ENCODE measurements around the gene AATF. TPM values are rescaled to one million over a fixed set of nuclear protein-coding genes. Genes with fewer than 3 reads are reported as not detected.

AATF gene
- total and polyA plus RNA-seq, 2 experiments from 2014 or later = 31.2 to 35.7 TPM

- 69% methylated on average over 3 of the region's 3 CpGs for WGBS (ENCODE audit: low lambda C conversion rate, missing lambda C conversion rate)
- H3K4me1 ChIP-seq (ENCODE audit: insufficient read depth) = peaks cover 14% of the 10 kb centered on the region
- no peaks in the 10 kb centered on the region for H3K79me2 ChIP-seq
- no peak overlapping the region for H2AFZ ChIP-seq
- peak overlapping the region; percentile 13 for H3K4me2 ChIP-seq
- DNase-seq (ENCODE audit: low spot score) = peak; percentile 48
- H3K9me2 ChIP-seq (replicated peaks; ENCODE audit: insufficient read depth) = no peaks in the 10 kb centered on the region
- no peaks in the 10 kb centered on the region for H3K36me3 ChIP-seq (replicated peaks; ENCODE audit: insufficient read depth, low read depth)
- H3K9me3 ChIP-seq (ENCODE audit: low read depth) = no peaks in the 10 kb centered on the region
- peak overlapping the region; percentile 86 for H3K27ac ChIP-seq
- no peaks in the 10 kb centered on the region for H3K27me3 ChIP-seq
- no peaks in the 10 kb centered on the region for H4K20me1 ChIP-seq (ENCODE audit: insufficient read depth, poor library complexity, severe bottlenecking)
- TF ChIP-seq CTCF (IDR thresholded peaks at IDR 0.05; ENCODE audit: poor library complexity) (no peak), EZH2phosphoT487 (IDR thresholded peaks at IDR 0.05; ENCODE audit: low read depth, severe bottlenecking, unreplicated experiment) (no peak), EZH2 (IDR thresholded peaks at IDR 0.05; ENCODE audit: borderline replicate concordance) (no peak)
- no peak overlapping the region for H3K4me3 ChIP-seq
Measured at GRCh38 chr17:37051833-37052232, 103.1 kb downstream of the AATF start.

GRCh38 chr17:37052450-37052849, 103.7 kb downstream of the AATF start:
- WGBS (ENCODE audit: low lambda C conversion rate, missing lambda C conversion rate) = 82% methylated on average over 6 of the region's 6 CpGs
- no peak for DNase-seq (ENCODE audit: low spot score)

GRCh38 chr17:37054894-37055293, 106.1 kb downstream of the AATF start:
- TF ChIP-seq EZH2 (IDR thresholded peaks at IDR 0.05; ENCODE audit: borderline replicate concordance) (no peak), EZH2phosphoT487 (IDR thresholded peaks at IDR 0.05; ENCODE audit: low read depth, severe bottlenecking, unreplicated experiment) (no peak), CTCF (IDR thresholded peaks at IDR 0.05; ENCODE audit: poor library complexity) (no peak)
- Histone ChIP-seq H3K4me2 (no peak overlapping the region), H3K27me3 (no peaks in the 10 kb centered on the region), H3K27ac (no peak overlapping the region), H3K9me2 (replicated peaks; ENCODE audit: insufficient read depth) (no peaks in the 10 kb centered on the region), H4K20me1 (ENCODE audit: insufficient read depth, poor library complexity, severe bottlenecking) (no peaks in the 10 kb centered on the region), H3K79me2 (no peaks in the 10 kb centered on the region), H2AFZ (no peak overlapping the region), H3K4me3 (no peak overlapping the region), H3K4me1 (ENCODE audit: insufficient read depth) (peaks cover 10% of the 10 kb centered on the region), H3K9me3 (ENCODE audit: low read depth) (no peaks in the 10 kb centered on the region), H3K36me3 (replicated peaks; ENCODE audit: insufficient read depth, low read depth) (no peaks in the 10 kb centered on the region)
- 86% methylated on average over 8 of the region's 8 CpGs for WGBS (ENCODE audit: low lambda C conversion rate, missing lambda C conversion rate)
- DNase-seq (ENCODE audit: low spot score) = no peak

More at GRCh38 chr17:37052450-37052849, 103.7 kb downstream of the AATF start:
- H3K4me2 ChIP-seq = no peak overlapping the region
- H3K9me3 ChIP-seq (ENCODE audit: low read depth) = no peaks in the 10 kb centered on the region
- H3K79me2 ChIP-seq = no peaks in the 10 kb centered on the region
- H3K4me3 ChIP-seq = no peak overlapping the region
- no peaks in the 10 kb centered on the region for H3K36me3 ChIP-seq (replicated peaks; ENCODE audit: insufficient read depth, low read depth)
- no peaks in the 10 kb centered on the region for H3K9me2 ChIP-seq (replicated peaks; ENCODE audit: insufficient read depth)
- no peak overlapping the region for H2AFZ ChIP-seq
- peaks cover 14% of the 10 kb centered on the region for H3K4me1 ChIP-seq (ENCODE audit: insufficient read depth)
- H3K27ac ChIP-seq = peak overlapping the region; percentile 86
- no peaks in the 10 kb centered on the region for H4K20me1 ChIP-seq (ENCODE audit: insufficient read depth, poor library complexity, severe bottlenecking)
- TF ChIP-seq CTCF (IDR thresholded peaks at IDR 0.05; ENCODE audit: poor library complexity) (no peak), EZH2phosphoT487 (IDR thresholded peaks at IDR 0.05; ENCODE audit: low read depth, severe bottlenecking, unreplicated experiment) (no peak), EZH2 (IDR thresholded peaks at IDR 0.05; ENCODE audit: borderline replicate concordance) (no peak)
- H3K27me3 ChIP-seq = no peaks in the 10 kb centered on the region

GRCh38 chr17:37056622-37057021, 107.9 kb downstream of the AATF start:
- no peak overlapping the region for H3K4me3 ChIP-seq

More at GRCh38 chr17:37056622-37057021, 107.9 kb downstream of the AATF start:
- H3K79me2 ChIP-seq = no peaks in the 10 kb centered on the region
- H3K9me2 ChIP-seq (replicated peaks; ENCODE audit: insufficient read depth) = no peaks in the 10 kb centered on the region
- H2AFZ ChIP-seq = no peak overlapping the region
- H3K4me2 ChIP-seq = no peak overlapping the region
- no peaks in the 10 kb centered on the region for H4K20me1 ChIP-seq (ENCODE audit: insufficient read depth, poor library complexity, severe bottlenecking)
- peaks cover 10% of the 10 kb centered on the region for H3K4me1 ChIP-seq (ENCODE audit: insufficient read depth)
- TF ChIP-seq CTCF (IDR thresholded peaks at IDR 0.05; ENCODE audit: poor library complexity) = no peak
- TF ChIP-seq EZH2phosphoT487 (IDR thresholded peaks at IDR 0.05; ENCODE audit: low read depth, severe bottlenecking, unreplicated experiment) = no peak
- no peak for TF ChIP-seq EZH2 (IDR thresholded peaks at IDR 0.05; ENCODE audit: borderline replicate concordance)
- no peaks in the 10 kb centered on the region for H3K9me3 ChIP-seq (ENCODE audit: low read depth)
- no peak overlapping the region for H3K27ac ChIP-seq
- H3K36me3 ChIP-seq (replicated peaks; ENCODE audit: insufficient read depth, low read depth) = no peaks in the 10 kb centered on the region
- WGBS (ENCODE audit: low lambda C conversion rate, missing lambda C conversion rate) = 96% methylated on average over 18 of the region's 18 CpGs
- no peaks in the 10 kb centered on the region for H3K27me3 ChIP-seq
- no peak for DNase-seq (ENCODE audit: low spot score)

Measured in hepatocyte (in vitro differentiated cells).